ENCODE results near the gene MMP27. TPM values are rescaled to one million over a fixed set of nuclear protein-coding genes. Genes with fewer than 3 reads are reported as not detected.

The MMP27 gene
- not detected in 2 replicates for total RNA-seq (2014; rRNA removed; shearing (Covaris generic))

GRCh38 chr11:102705626-102706025 lies at the start of gene MMP27:
Gene MMP27 (minus strand): TSS chr11:102705769. CDS start chr11:102705714, 55 bp downstream.

GRCh38 chr11:102724904-102725500 lies 19.4 kb upstream of the MMP27 start, which contains the start of gene MMP8:
Gene MMP8 (minus strand): TSS chr11:102724954. CDS start chr11:102724855, 99 bp downstream.

Other genes with a start within 250 kb of the MMP27 start
- gene MMP7, start 175.0 kb downstream of the MMP27 start, total RNA-seq (2014; rRNA removed; shearing (Covaris generic)), result not detected in 2 replicates
- gene MMP20, start 80.4 kb downstream of the MMP27 start, total RNA-seq (2014; rRNA removed; shearing (Covaris generic)), result not detected in 2 replicates
- gene MMP8, start 19.2 kb upstream of the MMP27 start, total RNA-seq (2014; rRNA removed; shearing (Covaris generic)), result 0.72 and 1.2 TPM in 2 replicates
- gene MMP10, start 74.9 kb upstream of the MMP27 start, total RNA-seq (2014; rRNA removed; shearing (Covaris generic)), result 0.19 and 0.72 TPM in 2 replicates
- 5.6 and 6.2 TPM in 2 replicates for gene MMP1, start 92.4 kb upstream of the MMP27 start, total RNA-seq (2014; rRNA removed; shearing (Covaris generic))
- gene MMP3, start 137.8 kb upstream of the MMP27 start, total RNA-seq (2014; rRNA removed; shearing (Covaris generic)), result 0.40 TPM in 1 of 2 replicates, not detected in the other
- gene MMP12, start 169.2 kb upstream of the MMP27 start, total RNA-seq (2014; rRNA removed; shearing (Covaris generic)), result 0.11 TPM in 1 of 2 replicates, not detected in the other
- 0.24 and 0.26 TPM in 2 replicates for gene MMP13, start 250.0 kb upstream of the MMP27 start, total RNA-seq (2014; rRNA removed; shearing (Covaris generic))

All from A375 (cell line).